Mucosa of stomach (tissue), 1 donor: ENCODE results near the gene MEGF11.

ENCODE experiments used
- H3K27me3 ChIP-seq: one replicate; pipeline ENCODE4 v1.7.0; 2013; ENCODE audit warnings: mild to moderate bottlenecking, low read length; ENCODE audit not compliant: control insufficient read depth, insufficient read depth
- H3K36me3 ChIP-seq: one replicate; pipeline ENCODE4 v1.7.0; 2013; ENCODE audit warnings: low read length; ENCODE audit not compliant: control insufficient read depth, insufficient read depth
- H3K4me1 ChIP-seq: one replicate; pipeline ENCODE4 v1.7.0; 2013; ENCODE audit warnings: mild to moderate bottlenecking, low read length; ENCODE audit not compliant: control insufficient read depth, insufficient read depth
- H3K4me3 ChIP-seq: one replicate; pipeline ENCODE4 v1.7.0; 2013; ENCODE audit warnings: low read length
- H3K9ac ChIP-seq: one replicate; pipeline ENCODE4 v1.7.0; 2013; ENCODE audit warnings: mild to moderate bottlenecking, low read length, moderate library complexity
- H3K9me3 ChIP-seq: one replicate; pipeline ENCODE4 v1.7.0; 2013; ENCODE audit warnings: mild to moderate bottlenecking, low read length, moderate library complexity; ENCODE audit not compliant: control insufficient read depth
- donor health status: Pancreatic carcinoma.

The MEGF11 gene

GRCh38 chr15:66138892-66139590 is 114.5 kb downstream of the MEGF11 start:
- Histone ChIP-seq H3K36me3 (no peaks in the 10 kb centered on the region), H3K9ac (no peak overlapping the region), H3K4me3 (no peak overlapping the region), H3K4me1 (no peaks in the 10 kb centered on the region), H3K27me3 (no peaks in the 10 kb centered on the region), H3K9me3 (no peaks in the 10 kb centered on the region)

GRCh38 chr15:66138096-66138783 is 115.3 kb downstream of the MEGF11 start:
- no peaks in the 10 kb centered on the region for H3K27me3 ChIP-seq

GRCh38 chr15:66136948-66137347 is 116.6 kb downstream of the MEGF11 start:
- Histone ChIP-seq H3K36me3 (no peaks in the 10 kb centered on the region), H3K9me3 (no peaks in the 10 kb centered on the region), H3K9ac (no peak overlapping the region), H3K4me3 (no peak overlapping the region), H3K4me1 (peaks cover 3% of the 10 kb centered on the region), H3K27me3 (no peaks in the 10 kb centered on the region)

More at GRCh38 chr15:66138096-66138783, 115.3 kb downstream of the MEGF11 start:
- Histone ChIP-seq H3K9ac (no peak overlapping the region), H3K4me1 (no peaks in the 10 kb centered on the region), H3K9me3 (no peaks in the 10 kb centered on the region), H3K4me3 (no peak overlapping the region), H3K36me3 (no peaks in the 10 kb centered on the region)

GRCh38 chr15:66135664-66136063 is 117.9 kb downstream of the MEGF11 start:
- no peaks in the 10 kb centered on the region for H3K36me3 ChIP-seq
- H3K27me3 ChIP-seq: no peaks in the 10 kb centered on the region
- no peak overlapping the region for H3K4me3 ChIP-seq
- peaks cover 9% of the 10 kb centered on the region for H3K4me1 ChIP-seq
- H3K9me3 ChIP-seq: no peaks in the 10 kb centered on the region
- no peak overlapping the region for H3K9ac ChIP-seq

GRCh38 chr15:66134284-66134683 is 119.3 kb downstream of the MEGF11 start:
- Histone ChIP-seq H3K4me1 (peaks cover 9% of the 10 kb centered on the region), H3K9ac (no peak overlapping the region)

GRCh38 chr15:66133247-66133885 is 120.2 kb downstream of the MEGF11 start:
- no peak overlapping the region for H3K9ac ChIP-seq
- H3K4me1 ChIP-seq: peaks cover 9% of the 10 kb centered on the region

More at GRCh38 chr15:66134284-66134683, 119.3 kb downstream of the MEGF11 start:
- no peaks in the 10 kb centered on the region for H3K36me3 ChIP-seq
- no peak overlapping the region for H3K4me3 ChIP-seq
- H3K27me3 ChIP-seq: peaks cover 3% of the 10 kb centered on the region
- H3K9me3 ChIP-seq: no peaks in the 10 kb centered on the region

GRCh38 chr15:66132251-66132816 is 121.2 kb downstream of the MEGF11 start:
- no peaks in the 10 kb centered on the region for H3K36me3 ChIP-seq
- no peaks in the 10 kb centered on the region for H3K9me3 ChIP-seq
- H3K27me3 ChIP-seq: peaks cover 3% of the 10 kb centered on the region
- H3K4me3 ChIP-seq: no peak overlapping the region
- H3K4me1 ChIP-seq: peaks cover 9% of the 10 kb centered on the region
- H3K9ac ChIP-seq: no peak overlapping the region

More at GRCh38 chr15:66133247-66133885, 120.2 kb downstream of the MEGF11 start:
- H3K27me3 ChIP-seq: peaks cover 3% of the 10 kb centered on the region
- no peaks in the 10 kb centered on the region for H3K36me3 ChIP-seq
- no peaks in the 10 kb centered on the region for H3K9me3 ChIP-seq
- no peak overlapping the region for H3K4me3 ChIP-seq

- H3K36me3 ChIP-seq: no peaks in the 10 kb centered on the region
- peaks cover 9% of the 10 kb centered on the region for H3K4me1 ChIP-seq
- H3K4me3 ChIP-seq: no peak overlapping the region
- no peak overlapping the region for H3K9ac ChIP-seq
- peaks cover 3% of the 10 kb centered on the region for H3K27me3 ChIP-seq
- no peaks in the 10 kb centered on the region for H3K9me3 ChIP-seq
Observed at GRCh38 chr15:66131831-66132230, 121.7 kb downstream of the MEGF11 start.

- Histone ChIP-seq H3K27me3 (peaks cover 4% of the 10 kb centered on the region), H3K9ac (no peak overlapping the region), H3K36me3 (no peaks in the 10 kb centered on the region), H3K4me1 (peaks cover 9% of the 10 kb centered on the region), H3K4me3 (no peak overlapping the region), H3K9me3 (no peaks in the 10 kb centered on the region)
Observed at GRCh38 chr15:66131200-66131599, 122.3 kb downstream of the MEGF11 start.

- Histone ChIP-seq H3K4me1 (peaks cover 9% of the 10 kb centered on the region), H3K9ac (no peak overlapping the region), H3K36me3 (no peaks in the 10 kb centered on the region), H3K9me3 (no peaks in the 10 kb centered on the region), H3K27me3 (peaks cover 6% of the 10 kb centered on the region), H3K4me3 (no peak overlapping the region)
Observed at GRCh38 chr15:66130496-66131034, 123.0 kb downstream of the MEGF11 start.

- no peaks in the 10 kb centered on the region for H3K9me3 ChIP-seq
- peaks cover 9% of the 10 kb centered on the region for H3K4me1 ChIP-seq
- H3K4me3 ChIP-seq: no peak overlapping the region
- peaks cover 11% of the 10 kb centered on the region for H3K27me3 ChIP-seq
- H3K36me3 ChIP-seq: no peaks in the 10 kb centered on the region
- no peak overlapping the region for H3K9ac ChIP-seq
Observed at GRCh38 chr15:66129586-66129985, 124.0 kb downstream of the MEGF11 start.
